Measurements from ENCODE around the gene CDH23. TPM values are rescaled to one million over a fixed set of nuclear protein-coding genes. Genes with fewer than 3 reads are reported as not detected.

CDH23 gene
- polyA plus RNA-seq, 2 of the 4 experiments (the other 2 are of a cell fraction), result 1.1 to 2.3 TPM

- TF ChIP-seq, protein P1, sequence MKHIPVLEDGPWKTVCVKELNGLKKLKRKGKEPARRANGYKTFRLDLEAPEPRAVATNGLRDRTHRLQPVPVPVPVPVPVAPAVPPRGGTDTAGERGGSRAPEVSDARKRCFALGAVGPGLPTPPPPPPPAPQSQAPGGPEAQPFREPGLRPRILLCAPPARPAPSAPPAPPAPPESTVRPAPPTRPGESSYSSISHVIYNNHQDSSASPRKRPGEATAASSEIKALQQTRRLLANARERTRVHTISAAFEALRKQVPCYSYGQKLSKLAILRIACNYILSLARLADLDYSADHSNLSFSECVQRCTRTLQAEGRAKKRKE (CRISPR knock-in tag; IDR thresholded peaks at IDR 0.05; ENCODE audit: low read depth), result no peak
- TF ChIP-seq HDAC2 (IDR thresholded peaks at IDR 0.05) (no peak), HOXB13 (CRISPR knock-in tag; IDR thresholded peaks at IDR 0.05; ENCODE audit: low read depth) (no peak)
- TF ChIP-seq, protein P2, sequence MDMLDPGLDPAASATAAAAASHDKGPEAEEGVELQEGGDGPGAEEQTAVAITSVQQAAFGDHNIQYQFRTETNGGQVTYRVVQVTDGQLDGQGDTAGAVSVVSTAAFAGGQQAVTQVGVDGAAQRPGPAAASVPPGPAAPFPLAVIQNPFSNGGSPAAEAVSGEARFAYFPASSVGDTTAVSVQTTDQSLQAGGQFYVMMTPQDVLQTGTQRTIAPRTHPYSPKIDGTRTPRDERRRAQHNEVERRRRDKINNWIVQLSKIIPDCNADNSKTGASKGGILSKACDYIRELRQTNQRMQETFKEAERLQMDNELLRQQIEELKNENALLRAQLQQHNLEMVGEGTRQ (IDR thresholded peaks at IDR 0.05), result no peak
Observed at GRCh38 chr10:71603754-71604153, 207.0 kb downstream of the CDH23 start (continued).

- ATAC-seq (no peak), DNase-seq (ENCODE audit: low read depth in 1 of 2, low spot score in 1 of 2) (no peak), FAIRE-seq (no peak)
- peak overlapping the region in 1 of 2 experiments; percentile 38; a peak in 2 of 6 replicates for H3K27ac ChIP-seq
- no peak overlapping the region for H3K4me3 ChIP-seq
- TF ChIP-seq, protein P3, sequence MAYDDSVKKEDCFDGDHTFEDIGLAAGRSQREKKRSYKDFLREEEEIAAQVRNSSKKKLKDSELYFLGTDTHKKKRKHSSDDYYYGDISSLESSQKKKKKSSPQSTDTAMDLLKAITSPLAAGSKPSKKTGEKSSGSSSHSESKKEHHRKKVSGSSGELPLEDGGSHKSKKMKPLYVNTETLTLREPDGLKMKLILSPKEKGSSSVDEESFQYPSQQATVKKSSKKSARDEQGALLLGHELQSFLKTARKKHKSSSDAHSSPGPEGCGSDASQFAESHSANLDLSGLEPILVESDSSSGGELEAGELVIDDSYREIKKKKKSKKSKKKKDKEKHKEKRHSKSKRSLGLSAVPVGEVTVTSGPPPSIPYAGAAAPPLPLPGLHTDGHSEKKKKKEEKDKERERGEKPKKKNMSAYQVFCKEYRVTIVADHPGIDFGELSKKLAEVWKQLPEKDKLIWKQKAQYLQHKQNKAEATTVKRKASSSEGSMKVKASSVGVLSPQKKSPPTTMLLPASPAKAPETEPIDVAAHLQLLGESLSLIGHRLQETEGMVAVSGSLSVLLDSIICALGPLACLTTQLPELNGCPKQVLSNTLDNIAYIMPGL (CRISPR knock-in tag; IDR thresholded peaks at IDR 0.05; ENCODE audit: borderline replicate concordance), result no peak
- TF ChIP-seq FOXS1 (CRISPR knock-in tag; IDR thresholded peaks at IDR 0.05) (no peak), POLR2AphosphoS2 (conservative IDR thresholded peaks at IDR 0.05; ENCODE audit: low read length) (no peak), TP53 (CRISPR knock-in tag; IDR thresholded peaks at IDR 0.05) (no peak), PHF8 (IDR thresholded peaks at IDR 0.05; ENCODE audit: borderline replicate concordance, low read depth) (no peak)
- H3K4me2 ChIP-seq, result no peak overlapping the region
- POLR2A ChIA-PET, result interaction anchor here (0.6 to 1.2 kb wide), 2 partner anchors 19 to 170 kb away, joined by 3 read pairs; no protein-coding TSS in a partner anchor
- 76% methylated on average over 8 of the region's 8 CpGs for WGBS (ENCODE audit: missing lambda C conversion rate)
- H3K9me3 ChIP-seq, result no peaks in the 10 kb centered on the region
- H3K4me1 ChIP-seq, result peaks cover 12% of the 10 kb centered on the region; the same call in 1 of the 3 replicates
- CTCF ChIA-PET, result interaction anchor here (0.7 to 1.6 kb wide), 6 partner anchors 12 to 285 kb away, joined by 3 to 7 read pairs (median 4); partner anchors contain the start of gene SLC29A3
Observed at GRCh38 chr10:71604324-71605018, 207.8 kb downstream of the CDH23 start.

DNA sequence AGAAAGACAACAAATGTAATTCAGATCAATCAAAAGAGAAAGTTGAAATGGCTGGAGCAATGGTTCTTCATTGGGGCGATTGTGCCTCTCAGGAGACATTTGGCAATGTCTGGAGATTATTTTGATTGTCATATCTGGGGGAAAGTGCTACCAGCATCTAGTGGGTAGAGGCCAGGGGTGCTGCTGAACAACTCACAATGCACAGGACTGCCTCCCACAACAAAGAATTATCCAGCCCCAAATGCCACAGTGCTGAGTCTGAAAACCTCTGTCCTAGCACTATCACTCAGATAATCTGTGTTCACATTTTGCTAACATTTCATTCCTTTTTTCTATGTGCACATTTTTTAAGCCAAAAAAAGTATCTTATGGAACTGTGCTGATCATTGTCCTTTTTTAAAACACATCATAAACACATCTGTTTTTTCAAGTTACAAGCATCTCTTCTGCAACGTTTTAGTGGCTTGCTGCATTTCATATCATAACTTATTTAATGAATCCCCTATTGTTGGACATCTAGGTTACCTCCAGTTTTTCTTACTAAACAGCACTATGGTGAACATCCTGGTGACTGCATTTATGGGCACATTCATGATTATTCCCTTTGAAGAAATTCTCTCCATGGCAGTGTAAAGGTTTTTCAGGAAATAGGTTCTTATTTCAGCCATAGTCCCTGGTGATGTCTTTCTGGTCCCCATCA is 208.7 kb downstream of the CDH23 start:
- DNase-seq (ENCODE audit: low read depth in 1 of 2, low spot score in 1 of 2) (no peak), ATAC-seq (no peak), FAIRE-seq (no peak)
- peaks cover 12% of the 10 kb centered on the region; the same call in 1 of the 3 replicates for H3K4me1 ChIP-seq
- ChIA-PET POLR2A (interaction anchor here (1.2 kb wide), 1 partner anchor 171 kb away, joined by 3 read pairs; no protein-coding TSS in a partner anchor), CTCF (interaction anchor here (1.2 to 8.7 kb wide), 7 partner anchors 35 to 290 kb away, joined by 3 to 84 read pairs (median 7); partner anchors contain the start of genes CDH23 and SLC29A3)
- H3K4me2 ChIP-seq, result no peak overlapping the region
- no peak overlapping the region for H3K4me3 ChIP-seq
- H3K27ac ChIP-seq, result no peak overlapping the region
- WGBS (ENCODE audit: missing lambda C conversion rate), result 38% methylated on average over 2 of the region's 2 CpGs
- no peaks in the 10 kb centered on the region for H3K9me3 ChIP-seq
- TF ChIP-seq NPAS2 (CRISPR knock-in tag; IDR thresholded peaks at IDR 0.05; ENCODE audit: borderline replicate concordance) (no peak), FOXS1 (CRISPR knock-in tag; IDR thresholded peaks at IDR 0.05) (no peak), CBX8 (IDR thresholded peaks at IDR 0.05) (no peak), MAZ (IDR thresholded peaks at IDR 0.05; ENCODE audit: borderline replicate concordance, low read depth, low read length) (no peak), ZC3H11A (IDR thresholded peaks at IDR 0.05) (no peak), ZNF302 (CRISPR knock-in tag; IDR thresholded peaks at IDR 0.05) (no peak), TP53 (CRISPR knock-in tag; IDR thresholded peaks at IDR 0.05) (no peak), CHD2 (IDR thresholded peaks at IDR 0.05; ENCODE audit: low read length, partially characterized antibody) (no peak), EHMT2 (IDR thresholded peaks at IDR 0.05; ENCODE audit: low read depth) (no peak), ZFP36 (IDR thresholded peaks at IDR 0.05; ENCODE audit: borderline replicate concordance, partially characterized antibody) (no peak), RCOR1 (IDR thresholded peaks at IDR 0.05; ENCODE audit: low read depth, low read length) (no peak), KDM1A (IDR thresholded peaks at IDR 0.05; ENCODE audit: low read depth) (no peak), MAX (IDR thresholded peaks at IDR 0.05) (no peak), NR3C1 (IDR thresholded peaks at IDR 0.05) (no peak), RFX5 (IDR thresholded peaks at IDR 0.05) (no peak), SMC3 (IDR thresholded peaks at IDR 0.05) (no peak)
- TF ChIP-seq, protein P3 (CRISPR knock-in tag; IDR thresholded peaks at IDR 0.05; ENCODE audit: borderline replicate concordance), result no peak

Measured in A549 (cell line).